HEK293T (cell line): ENCODE measurements around the gene SH3RF3.

Experiments used
- CTCF ChIA-PET: fragments of 350-600 bp; formaldehyde crosslinking; extraction: SDS; loops from one replicate; lab custom pipeline; 2021; ENCODE audit warnings: antibody characterized with exemption, inconsistent platforms; lab: Yijun Ruan, JAX
- POLR2A ChIA-PET: fragments of 350-600 bp; formaldehyde crosslinking; extraction: SDS; loops from one replicate; lab custom pipeline; 2020; ENCODE audit warnings: antibody characterized with exemption, inconsistent platforms; lab: Yijun Ruan, JAX
- DNase-seq: peaks from one replicate; pipeline ENCODE4 v3.0.0; 2012; ENCODE audit warnings: mixed read lengths; ENCODE audit errors: extremely low spot score
- ARNT ChIP-seq: fragments of 450-650 bp; IDR thresholded peaks from 2 replicates; pipeline ENCODE4 v1.6.1; 2017; ENCODE audit warnings: mild to moderate bottlenecking
- BHLHE40 ChIP-seq: fragments of 450-650 bp; IDR thresholded peaks from 2 replicates; pipeline ENCODE4 v1.6.1; 2016; ENCODE audit warnings: mild to moderate bottlenecking, moderate library complexity, borderline replicate concordance
- CTBP1 ChIP-seq: fragments of 450-650 bp; IDR thresholded peaks from 2 replicates; pipeline ENCODE4 v1.6.1; 2016; ENCODE audit warnings: borderline replicate concordance
- ELF4 ChIP-seq: fragments of 450-650 bp; IDR thresholded peaks from 2 replicates; pipeline ENCODE4 v1.6.1; 2017; ENCODE audit warnings: antibody characterized with exemption
- FOXA1 ChIP-seq: fragments of 450-650 bp; IDR thresholded peaks from 2 replicates; pipeline ENCODE4 v1.6.1; 2016; ENCODE audit warnings: mild to moderate bottlenecking
- FOXK2 ChIP-seq: fragments of 450-650 bp; IDR thresholded peaks from 2 replicates; pipeline ENCODE4 v1.6.1; 2016; ENCODE audit warnings: mild to moderate bottlenecking
- FOXM1 ChIP-seq: fragments of 450-650 bp; IDR thresholded peaks from 2 replicates; pipeline ENCODE4 v1.6.1; 2017; ENCODE audit warnings: mild to moderate bottlenecking, borderline replicate concordance
- HDGF ChIP-seq: fragments of 450-650 bp; IDR thresholded peaks from 2 replicates; pipeline ENCODE4 v1.6.1; 2017; ENCODE audit warnings: antibody characterized with exemption, borderline replicate concordance
- L3MBTL2 ChIP-seq: fragments of 450-650 bp; conservative IDR thresholded peaks from 2 replicates; pipeline ENCODE4 v1.6.1; 2016; ENCODE audit warnings: mild to moderate bottlenecking
- LEF1 ChIP-seq: fragments of 450-650 bp; IDR thresholded peaks from 2 replicates; pipeline ENCODE4 v1.6.1; 2017; ENCODE audit warnings: mild to moderate bottlenecking, borderline replicate concordance
- NFRKB ChIP-seq: fragments of 450-650 bp; IDR thresholded peaks from 2 replicates; pipeline ENCODE4 v1.6.1; 2016; ENCODE audit warnings: mild to moderate bottlenecking, moderate library complexity
- PKNOX1 ChIP-seq: fragments of 450-650 bp; IDR thresholded peaks from 2 replicates; pipeline ENCODE4 v1.6.1; 2016
- SP1 ChIP-seq: fragments of 450-650 bp; IDR thresholded peaks from 2 replicates; pipeline ENCODE4 v1.6.1; 2017
- SUZ12 ChIP-seq: fragments of 450-650 bp; IDR thresholded peaks from 2 replicates; pipeline ENCODE4 v1.6.1; 2016; ENCODE audit warnings: mild to moderate bottlenecking
- TARDBP ChIP-seq: fragments of 450-650 bp; IDR thresholded peaks from 2 replicates; pipeline ENCODE4 v1.6.1; 2016
- ZNF384 ChIP-seq: fragments of 450-650 bp; IDR thresholded peaks from 2 replicates; pipeline ENCODE4 v1.6.1; 2016

SH3RF3 gene

GRCh38 chr2:109474319-109474825 lies 345.4 kb downstream of the SH3RF3 start:
- no peak for DNase-seq
- TF ChIP-seq PKNOX1 (no peak), CTBP1 (no peak), SUZ12 (no peak), FOXM1 (no peak), ZNF384 (no peak), FOXK2 (no peak)
- ChIA-PET CTCF (no interaction called here), POLR2A (no interaction called here)

GRCh38 chr2:109475531-109476210 lies 346.7 kb downstream of the SH3RF3 start:
- TF ChIP-seq HDGF (no peak), NFRKB (no peak), ELF4 (no peak), PKNOX1 (no peak), L3MBTL2 (no peak), FOXA1 (no peak), SUZ12 (no peak)
- no peak for DNase-seq
- ChIA-PET POLR2A (no interaction called here), CTCF (no interaction called here)

- ChIA-PET POLR2A (no interaction called here), CTCF (no interaction called here)
- TF ChIP-seq SP1 (no peak), TARDBP (no peak), BHLHE40 (no peak), SUZ12 (no peak), LEF1 (no peak), ARNT (no peak), FOXA1 (no peak), ZNF384 (no peak), HDGF (no peak), ELF4 (no peak), PKNOX1 (no peak), CTBP1 (no peak), NFRKB (no peak), FOXM1 (no peak), L3MBTL2 (no peak), FOXK2 (no peak)
- DNase-seq = no peak
Measured at GRCh38 chr2:109476641-109477441, 347.8 kb downstream of the SH3RF3 start.

- TF ChIP-seq SP1 = no peak
- no peak for TF ChIP-seq FOXK2
- TF ChIP-seq SUZ12 = no peak
- TF ChIP-seq FOXA1 = no peak
- no peak for TF ChIP-seq TARDBP
- TF ChIP-seq LEF1 = no peak
- no peak for TF ChIP-seq ARNT
- no peak for TF ChIP-seq CTBP1
- TF ChIP-seq ELF4 = no peak
- TF ChIP-seq ZNF384 = no peak
- TF ChIP-seq NFRKB = no peak
- TF ChIP-seq FOXM1 = no peak
- no peak for TF ChIP-seq HDGF
- no peak for TF ChIP-seq PKNOX1
- no peak for TF ChIP-seq BHLHE40
- no peak for TF ChIP-seq L3MBTL2
- ChIA-PET POLR2A (no interaction called here), CTCF (interaction anchor here (0.8 kb wide), 1 partner anchor 9 kb away, joined by 3 read pairs; no protein-coding TSS in a partner anchor)
- DNase-seq = no peak
Measured at GRCh38 chr2:109478906-109479493, 350.0 kb downstream of the SH3RF3 start.

GRCh38 chr2:109479804-109480203 lies 350.8 kb downstream of the SH3RF3 start:
- TF ChIP-seq TARDBP (no peak), FOXM1 (no peak), L3MBTL2 (no peak), NFRKB (no peak), LEF1 (no peak), CTBP1 (no peak)
- POLR2A ChIA-PET = no interaction called here
- CTCF ChIA-PET = interaction anchor here (0.8 kb wide), 1 partner anchor 8 kb away, joined by 3 read pairs; no protein-coding TSS in a partner anchor
- no peak for DNase-seq
